ENCODE measurements around the gene ABHD6.
A peak's percentile ranks its signal among the peaks of the same experiment; 100 is the strongest.

Gene ABHD6

DNA sequence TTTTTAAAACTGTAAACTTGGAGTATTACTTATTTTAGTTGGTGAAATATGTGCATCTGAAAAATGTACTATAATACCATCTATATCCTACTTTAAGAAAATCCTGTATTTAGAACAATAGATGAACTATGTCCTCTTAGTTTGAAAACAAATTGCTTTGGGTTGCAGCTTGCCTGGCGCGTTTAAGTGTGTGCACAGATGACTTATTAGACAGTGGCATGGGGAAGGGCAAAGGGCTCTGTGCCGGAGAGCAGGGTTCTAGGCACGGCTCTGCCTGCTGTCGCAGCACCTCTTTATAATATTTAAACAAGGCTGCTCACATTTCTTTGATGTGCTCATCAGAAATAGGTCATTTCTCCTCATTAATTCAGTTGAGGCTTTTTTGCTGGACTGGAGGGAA, 105.1 kb downstream of the ABHD6 start:
- TF ChIP-seq SPI1 (IDR thresholded peaks at IDR 0.05; ENCODE audit: borderline replicate concordance, low read depth) (no peak), POLR2AphosphoS5 (IDR thresholded peaks at IDR 0.05; ENCODE audit: low read depth) (no peak), GABPA (IDR thresholded peaks at IDR 0.05; ENCODE audit: low read depth) (no peak)
- TF ChIP-seq, protein P1, sequence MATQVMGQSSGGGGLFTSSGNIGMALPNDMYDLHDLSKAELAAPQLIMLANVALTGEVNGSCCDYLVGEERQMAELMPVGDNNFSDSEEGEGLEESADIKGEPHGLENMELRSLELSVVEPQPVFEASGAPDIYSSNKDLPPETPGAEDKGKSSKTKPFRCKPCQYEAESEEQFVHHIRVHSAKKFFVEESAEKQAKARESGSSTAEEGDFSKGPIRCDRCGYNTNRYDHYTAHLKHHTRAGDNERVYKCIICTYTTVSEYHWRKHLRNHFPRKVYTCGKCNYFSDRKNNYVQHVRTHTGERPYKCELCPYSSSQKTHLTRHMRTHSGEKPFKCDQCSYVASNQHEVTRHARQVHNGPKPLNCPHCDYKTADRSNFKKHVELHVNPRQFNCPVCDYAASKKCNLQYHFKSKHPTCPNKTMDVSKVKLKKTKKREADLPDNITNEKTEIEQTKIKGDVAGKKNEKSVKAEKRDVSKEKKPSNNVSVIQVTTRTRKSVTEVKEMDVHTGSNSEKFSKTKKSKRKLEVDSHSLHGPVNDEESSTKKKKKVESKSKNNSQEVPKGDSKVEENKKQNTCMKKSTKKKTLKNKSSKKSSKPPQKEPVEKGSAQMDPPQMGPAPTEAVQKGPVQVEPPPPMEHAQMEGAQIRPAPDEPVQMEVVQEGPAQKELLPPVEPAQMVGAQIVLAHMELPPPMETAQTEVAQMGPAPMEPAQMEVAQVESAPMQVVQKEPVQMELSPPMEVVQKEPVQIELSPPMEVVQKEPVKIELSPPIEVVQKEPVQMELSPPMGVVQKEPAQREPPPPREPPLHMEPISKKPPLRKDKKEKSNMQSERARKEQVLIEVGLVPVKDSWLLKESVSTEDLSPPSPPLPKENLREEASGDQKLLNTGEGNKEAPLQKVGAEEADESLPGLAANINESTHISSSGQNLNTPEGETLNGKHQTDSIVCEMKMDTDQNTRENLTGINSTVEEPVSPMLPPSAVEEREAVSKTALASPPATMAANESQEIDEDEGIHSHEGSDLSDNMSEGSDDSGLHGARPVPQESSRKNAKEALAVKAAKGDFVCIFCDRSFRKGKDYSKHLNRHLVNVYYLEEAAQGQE (IDR thresholded peaks at IDR 0.05; ENCODE audit: insufficient replicate concordance, low read depth) = no peak
- TF ChIP-seq, protein P2, sequence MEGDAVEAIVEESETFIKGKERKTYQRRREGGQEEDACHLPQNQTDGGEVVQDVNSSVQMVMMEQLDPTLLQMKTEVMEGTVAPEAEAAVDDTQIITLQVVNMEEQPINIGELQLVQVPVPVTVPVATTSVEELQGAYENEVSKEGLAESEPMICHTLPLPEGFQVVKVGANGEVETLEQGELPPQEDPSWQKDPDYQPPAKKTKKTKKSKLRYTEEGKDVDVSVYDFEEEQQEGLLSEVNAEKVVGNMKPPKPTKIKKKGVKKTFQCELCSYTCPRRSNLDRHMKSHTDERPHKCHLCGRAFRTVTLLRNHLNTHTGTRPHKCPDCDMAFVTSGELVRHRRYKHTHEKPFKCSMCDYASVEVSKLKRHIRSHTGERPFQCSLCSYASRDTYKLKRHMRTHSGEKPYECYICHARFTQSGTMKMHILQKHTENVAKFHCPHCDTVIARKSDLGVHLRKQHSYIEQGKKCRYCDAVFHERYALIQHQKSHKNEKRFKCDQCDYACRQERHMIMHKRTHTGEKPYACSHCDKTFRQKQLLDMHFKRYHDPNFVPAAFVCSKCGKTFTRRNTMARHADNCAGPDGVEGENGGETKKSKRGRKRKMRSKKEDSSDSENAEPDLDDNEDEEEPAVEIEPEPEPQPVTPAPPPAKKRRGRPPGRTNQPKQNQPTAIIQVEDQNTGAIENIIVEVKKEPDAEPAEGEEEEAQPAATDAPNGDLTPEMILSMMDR (IDR thresholded peaks at IDR 0.05; ENCODE audit: insufficient read depth, low read length) = no peak
- Histone ChIP-seq H3K27me3 (ENCODE audit: insufficient read depth, poor library complexity, severe bottlenecking) (no peaks in the 10 kb centered on the region), H3K4me3 (replicated peaks; ENCODE audit: insufficient read depth, low read length) (no peak overlapping the region), H3K27ac (replicated peaks) (peak overlapping the region; percentile 55)
- DNase-seq (ENCODE audit: low read depth in 1 of 2, low spot score in 1 of 2) = no peak
